Measurements from ENCODE around the gene XRN1. TPM values are rescaled to one million over a fixed set of nuclear protein-coding genes. Genes with fewer than 3 reads are reported as not detected.
"Not testable (repeated sequence)": the region's sequence is repeated elsewhere in the genome, so short reads cannot be mapped to it uniquely, and the experiment has no call there.

The XRN1 gene
- 6.2 and 8.4 TPM in 2 replicates for polyA plus RNA-seq (2014; cell fraction: cytosol; rRNA removed)
- polyA plus RNA-seq (2014; cell fraction: nucleus; rRNA removed), result 9.0 and 10.1 TPM in 2 replicates

GRCh38 chr3:142447852-142448823 lies at the start of gene XRN1:
Gene XRN1 (minus strand): TSS chr3:142448037. CDS start chr3:142447944, 93 bp downstream.
- DNase-seq (ENCODE audit: low spot score), result peak; percentile 87

- DNase-seq (ENCODE audit: low spot score), result no peak
Observed at GRCh38 chr3:142495103-142495502, 47.3 kb upstream of the XRN1 start.

GRCh38 chr3:142492184-142492583 lies 44.3 kb upstream of the XRN1 start:
- no peak for DNase-seq (ENCODE audit: low spot score)

GRCh38 chr3:142489572-142490323 lies 41.9 kb upstream of the XRN1 start:
- no peak for DNase-seq (ENCODE audit: low spot score)

GRCh38 chr3:142484912-142485435 lies 37.1 kb upstream of the XRN1 start:
- DNase-seq (ENCODE audit: low spot score), result no peak

GRCh38 chr3:142481196-142481595 lies 33.4 kb upstream of the XRN1 start:
- no peak for DNase-seq (ENCODE audit: low spot score)

- no peak for DNase-seq (ENCODE audit: low spot score)
Observed at GRCh38 chr3:142470826-142471225, 23.0 kb upstream of the XRN1 start.

- DNase-seq (ENCODE audit: low spot score), result no peak
Observed at GRCh38 chr3:142468456-142468855, 20.6 kb upstream of the XRN1 start.

GRCh38 chr3:142467768-142468167 lies 19.9 kb upstream of the XRN1 start:
- no peak for DNase-seq (ENCODE audit: low spot score)

- DNase-seq (ENCODE audit: low spot score), result no peak
Observed at GRCh38 chr3:142460689-142461088, 12.9 kb upstream of the XRN1 start.

GRCh38 chr3:142459929-142460328 lies 12.1 kb upstream of the XRN1 start:
- DNase-seq (ENCODE audit: low spot score), result no peak

- DNase-seq (ENCODE audit: low spot score), result no peak
Observed at GRCh38 chr3:142459096-142459495, 11.3 kb upstream of the XRN1 start.

GRCh38 chr3:142450881-142451280 lies 3.0 kb upstream of the XRN1 start:
- no peak for DNase-seq (ENCODE audit: low spot score)

GRCh38 chr3:142450189-142450588 lies 2.4 kb upstream of the XRN1 start:
- DNase-seq (ENCODE audit: low spot score), result no peak

- no peak for DNase-seq (ENCODE audit: low spot score)
Observed at GRCh38 chr3:142447301-142447851, 461 bp downstream of the XRN1 start.

GRCh38 chr3:142445816-142446254 lies 2.0 kb downstream of the XRN1 start:
- no peak for DNase-seq (ENCODE audit: low spot score)

- DNase-seq (ENCODE audit: low spot score), result no peak
Observed at GRCh38 chr3:142444343-142444742, 3.5 kb downstream of the XRN1 start.

GRCh38 chr3:142443060-142443459 lies 4.8 kb downstream of the XRN1 start:
- DNase-seq (ENCODE audit: low spot score), result not testable (repeated sequence)

- not testable (repeated sequence) for DNase-seq (ENCODE audit: low spot score)
Observed at GRCh38 chr3:142439499-142440220, 8.2 kb downstream of the XRN1 start.

GRCh38 chr3:142438096-142438495 lies 9.7 kb downstream of the XRN1 start:
- DNase-seq (ENCODE audit: low spot score), result not testable (repeated sequence)

Data from SK-N-DZ (cell line).